GM23338 (cell line): ENCODE data around the gene CFAP251. TPM values are rescaled to one million over a fixed set of nuclear protein-coding genes. Genes with fewer than 3 reads are reported as not detected.

ENCODE experiments used
- ATAC-seq: fragments of 200-7000 bp; cut with Tn5 transposase; 3 replicates; pipeline ENCODE4 v1.9.1; 2020
- DNase-seq: peaks from one replicate; pipeline ENCODE4 v3.0.0-alpha.2; 2015; ENCODE audit warnings: low spot score
- H2AFZ ChIP-seq: fragments of 200-600 bp; sonication (generic); 2 replicates; pipeline ENCODE4 v1.8.0; 2016; ENCODE audit warnings: antibody characterized with exemption, mild to moderate bottlenecking, moderate library complexity
- H3F3A ChIP-seq: fragments of 200-600 bp; sonication (generic); replicated peaks from 2 replicates; pipeline ENCODE4 v1.8.0; 2017; ENCODE audit warnings: antibody characterized with exemption, mixed run types, low read depth
- H3K27ac ChIP-seq: fragments of 200-600 bp; sonication (generic); 2 replicates; pipeline ENCODE4 v1.6.1; 2016; ENCODE audit warnings: low read depth
- H3K27me3 ChIP-seq: fragments of 200-600 bp; sonication (generic); 2 replicates; pipeline ENCODE4 v1.8.0; 2016; ENCODE audit warnings: mild to moderate bottlenecking, mixed run types, moderate library complexity; ENCODE audit not compliant: insufficient read depth
- H3K36me3 ChIP-seq: fragments of 200-600 bp; sonication (generic); 2 replicates; pipeline ENCODE4 v1.8.0; 2016; ENCODE audit warnings: mild to moderate bottlenecking; ENCODE audit not compliant: insufficient read depth
- H3K4me1 ChIP-seq: fragments of 200-600 bp; sonication (generic); 2 replicates; pipeline ENCODE4 v1.8.0; 2016; ENCODE audit warnings: mild to moderate bottlenecking, moderate library complexity; ENCODE audit not compliant: insufficient read depth
- H3K4me2 ChIP-seq: fragments of 200-600 bp; sonication (generic); 2 replicates; pipeline ENCODE4 v1.7.1; 2017; ENCODE audit warnings: mixed run types
- H3K4me3 ChIP-seq: fragments of 200-600 bp; sonication (generic); 2 replicates; pipeline ENCODE4 v1.6.1; 2016; ENCODE audit warnings: mixed run types
- H3K79me2 ChIP-seq: fragments of 200-600 bp; sonication (generic); replicated peaks from 2 replicates; pipeline ENCODE4 v1.8.0; 2017; ENCODE audit warnings: mild to moderate bottlenecking; ENCODE audit not compliant: insufficient read depth
- H3K9me2 ChIP-seq: fragments of 200-600 bp; sonication (generic); 2 replicates; pipeline ENCODE4 v1.8.0; 2017; ENCODE audit not compliant: insufficient read depth
- H4K20me1 ChIP-seq: fragments of 200-600 bp; sonication (generic); replicated peaks from 2 replicates; pipeline ENCODE4 v1.8.0; 2017; ENCODE audit warnings: mild to moderate bottlenecking; ENCODE audit not compliant: insufficient read depth
- H3K27ac Mint-ChIP-seq: 2 replicates; pipeline ENCODE4 v1.8.0; 2020; ENCODE audit warnings: inconsistent platforms, mild to moderate bottlenecking, moderate library complexity, mixed read lengths
- H3K27me3 Mint-ChIP-seq: 3 replicates; pipeline ENCODE4 v1.8.0; 2022; ENCODE audit warnings: low read depth, mild to moderate bottlenecking, moderate library complexity, mixed read lengths, inconsistent platforms; ENCODE audit not compliant: insufficient read depth, poor library complexity
- H3K36me3 Mint-ChIP-seq: 3 replicates; pipeline ENCODE4 v1.8.0; 2021; ENCODE audit warnings: low read depth, mild to moderate bottlenecking, inconsistent platforms, moderate library complexity, mixed read lengths
- H3K4me1 Mint-ChIP-seq: 3 replicates; pipeline ENCODE4 v1.8.0; 2020; ENCODE audit warnings: mild to moderate bottlenecking, inconsistent platforms, mixed read lengths
- H3K4me3 Mint-ChIP-seq: 3 replicates; pipeline ENCODE4 v1.8.0; 2021; ENCODE audit warnings: moderate library complexity, mild to moderate bottlenecking, inconsistent platforms, mixed read lengths
- H3K9me3 Mint-ChIP-seq: 3 replicates; pipeline ENCODE4 v1.8.0; 2020; ENCODE audit warnings: moderate library complexity, mild to moderate bottlenecking, inconsistent platforms, mixed read lengths
- CREB1 ChIP-seq: fragments of 250-450 bp; sonication (Bioruptor Pico); IDR thresholded peaks from 2 replicates; pipeline ENCODE4 v1.5.0; 2020; ENCODE audit warnings: low read depth, mild to moderate bottlenecking, moderate library complexity
- EZH2 ChIP-seq: fragments of 200-600 bp; sonication (generic); IDR thresholded peaks from one replicate; pipeline ENCODE4 v1.8.0; 2017; ENCODE audit warnings: antibody characterized with exemption, mild to moderate bottlenecking, low read depth; ENCODE audit not compliant: unreplicated experiment
- EZH2phosphoT487 ChIP-seq: fragments of 200-600 bp; sonication (generic); IDR thresholded peaks from one replicate; pipeline ENCODE4 v1.8.1; 2018; ENCODE audit warnings: antibody characterized with exemption; ENCODE audit not compliant: unreplicated experiment
- JUNB ChIP-seq: IDR thresholded peaks from one replicate; pipeline ENCODE4 v1.6.1; 2016; ENCODE audit warnings: antibody characterized with exemption; ENCODE audit not compliant: unreplicated experiment
- NANOG ChIP-seq: IDR thresholded peaks from 2 replicates; pipeline ENCODE4 v1.6.1; 2016; ENCODE audit warnings: antibody characterized with exemption, borderline replicate concordance
- POLR2AphosphoS5 ChIP-seq: IDR thresholded peaks from 2 replicates; pipeline ENCODE4 v1.6.1; 2016; ENCODE audit warnings: antibody characterized with exemption, low read depth
- STAT1 ChIP-seq: IDR thresholded peaks from one replicate; pipeline ENCODE4 v1.6.1; 2016; ENCODE audit warnings: antibody characterized with exemption; ENCODE audit not compliant: unreplicated experiment
- ZNF114 ChIP-seq: fragments of 250-450 bp; sonication (Bioruptor Pico); IDR thresholded peaks from 2 replicates; pipeline ENCODE4 v1.5.0; 2020; ENCODE audit warnings: mild to moderate bottlenecking, moderate library complexity
- ZNF331 ChIP-seq: fragments of 250-450 bp; sonication (Bioruptor Pico); IDR thresholded peaks from 2 replicates; pipeline ENCODE4 v1.5.0; 2020; ENCODE audit warnings: low read depth, mild to moderate bottlenecking, moderate library complexity
- polyA plus RNA-seq: library from polyadenylated mRNA; unstranded; fragments of >200 nt; fragmentation: Nextera tagmentation; extraction: Ambion mirVana; gene quantifications from 2 replicates; pipeline ENCODE4 v1.2.1, GENCODE V29; 2016
- total RNA-seq: library from RNA; depleted of rRNA; stranded (reverse); fragments of >200 nt; shearing (Covaris generic); gene quantifications from 2 replicates; pipeline ENCODE4 v1.2.3, GENCODE V29; 2014
- TF ChIP-seq, protein P1 (sequence below), 2 experiments: fragments of 200-600 bp in 1 of 2; sonication (generic) in 1 of 2; conservative IDR thresholded peaks; 2 replicates each; pipeline versions ENCODE4 v1.5.1 to v1.6.1; 2016 to 2017; ENCODE audit warnings: antibody characterized with exemption in 2 of 2, low read depth in 2 of 2, mild to moderate bottlenecking in 2 of 2, moderate library complexity in 1 of 2
- TF ChIP-seq, protein P2 (sequence below): fragments of 250-450 bp; sonication (Bioruptor Pico); IDR thresholded peaks from 2 replicates; pipeline ENCODE4 v1.5.0; 2020; ENCODE audit warnings: mild to moderate bottlenecking, moderate library complexity

Gene CFAP251
- total and polyA plus RNA-seq, 2 experiments from 2014 or later = 1.4 to 2.5 TPM

DNA sequence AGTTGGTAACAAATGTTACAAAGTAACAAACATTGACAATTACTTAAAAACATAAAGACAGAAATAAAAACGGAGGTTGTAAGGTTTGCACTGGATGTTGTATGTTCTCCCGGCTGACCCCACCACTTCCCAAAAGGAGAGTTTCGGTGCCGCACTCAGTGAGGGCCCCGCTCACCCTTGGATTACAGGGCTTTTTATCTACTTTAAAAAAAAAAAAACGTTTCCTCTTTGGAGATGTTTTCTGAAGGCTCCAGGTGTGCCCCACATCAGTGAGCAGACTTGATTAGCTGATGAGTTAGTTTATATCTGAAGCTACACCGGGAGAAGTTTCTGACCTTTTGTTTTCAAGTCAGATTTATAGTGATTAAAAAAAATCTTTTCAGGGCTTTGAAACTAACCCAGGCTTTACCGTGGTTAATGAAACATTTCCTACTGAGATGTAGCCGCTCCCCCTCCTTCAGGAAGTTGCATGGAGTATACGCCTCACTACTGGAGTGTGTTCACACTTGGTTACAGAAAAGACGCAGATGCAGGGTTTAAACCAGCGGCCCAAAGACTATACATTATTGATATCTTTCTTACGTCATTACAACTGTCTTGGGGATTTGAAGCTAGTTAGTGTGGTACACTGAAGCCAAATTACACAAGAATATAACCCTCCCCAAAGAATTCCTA, 65.3 kb downstream of the CFAP251 start:
- H3K27ac ChIP-seq = no peak overlapping the region
- TF ChIP-seq NANOG (no peak), ZNF114 (no peak)
- Mint-ChIP-seq H3K4me1 (peaks cover 9% of the 10 kb centered on the region), H3K4me3 (no peak overlapping the region), H3K36me3 (no peaks in the 10 kb centered on the region), H3K9me3 (no peaks in the 10 kb centered on the region), H3K27ac (no peak overlapping the region), H3K27me3 (peaks cover 3% of the 10 kb centered on the region)
- DNase-seq (no peak), ATAC-seq (no peak)
- no peaks in the 10 kb centered on the region for H4K20me1 ChIP-seq
- no peaks in the 10 kb centered on the region for H3K4me1 ChIP-seq
- no peaks in the 10 kb centered on the region for H3F3A ChIP-seq
- H3K4me2 ChIP-seq = no peak overlapping the region
- H2AFZ ChIP-seq = peak overlapping the region; percentile 50
- no peaks in the 10 kb centered on the region for H3K36me3 ChIP-seq
- H3K27me3 ChIP-seq = no peaks in the 10 kb centered on the region
- no peak overlapping the region for H3K4me3 ChIP-seq
- no peaks in the 10 kb centered on the region for H3K79me2 ChIP-seq
- no peaks in the 10 kb centered on the region for H3K9me2 ChIP-seq

DNA sequence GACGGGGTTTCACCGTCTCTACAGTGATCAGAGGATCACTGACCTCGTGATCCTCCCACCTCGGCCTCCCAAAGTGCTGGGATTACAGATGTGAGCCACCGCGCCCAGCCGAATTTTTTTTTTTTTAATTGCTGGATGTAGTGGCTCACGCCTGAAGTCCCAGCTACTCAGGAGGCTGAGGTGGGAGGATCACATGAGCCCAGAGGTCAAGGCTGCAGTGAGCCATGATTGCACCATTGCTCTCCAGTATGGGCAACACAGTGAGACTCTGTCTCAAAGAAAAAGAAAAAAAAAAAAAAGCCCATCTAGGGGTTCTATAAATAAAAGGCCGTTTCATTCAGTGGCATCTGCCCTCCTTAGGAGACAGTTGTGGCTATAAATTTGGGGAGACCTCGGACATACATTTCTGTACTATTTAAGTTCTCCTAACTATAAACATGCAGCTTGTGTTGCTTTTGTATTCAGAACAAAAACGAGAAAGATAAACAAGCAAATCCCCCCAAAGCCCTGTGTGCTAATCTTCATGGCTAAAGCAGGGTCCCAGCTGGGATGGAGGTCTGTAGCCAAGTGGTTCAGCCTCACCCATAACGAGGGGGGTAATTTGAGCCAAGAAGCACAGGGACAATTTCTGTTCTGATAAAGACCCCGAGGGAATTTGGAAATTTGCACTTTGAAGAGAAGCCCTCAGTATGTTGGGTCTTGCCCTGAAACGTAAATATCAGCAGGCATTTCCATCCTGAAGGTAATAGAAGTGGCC, 68.3 kb downstream of the CFAP251 start:
- Histone ChIP-seq H3K79me2 (no peaks in the 10 kb centered on the region), H4K20me1 (no peaks in the 10 kb centered on the region), H3F3A (no peaks in the 10 kb centered on the region), H3K4me1 (no peaks in the 10 kb centered on the region), H3K9me2 (no peaks in the 10 kb centered on the region), H3K27ac (no peak overlapping the region), H3K36me3 (no peaks in the 10 kb centered on the region), H3K27me3 (no peaks in the 10 kb centered on the region), H3K4me2 (no peak overlapping the region), H2AFZ (no peak overlapping the region), H3K4me3 (no peak overlapping the region)
- Mint-ChIP-seq H3K4me3 (no peak overlapping the region), H3K36me3 (no peaks in the 10 kb centered on the region), H3K27me3 (peaks cover 3% of the 10 kb centered on the region), H3K9me3 (no peaks in the 10 kb centered on the region), H3K4me1 (no peaks in the 10 kb centered on the region), H3K27ac (no peak overlapping the region)
- ATAC-seq (no peak), DNase-seq (no peak)
- TF ChIP-seq, protein P1, sequence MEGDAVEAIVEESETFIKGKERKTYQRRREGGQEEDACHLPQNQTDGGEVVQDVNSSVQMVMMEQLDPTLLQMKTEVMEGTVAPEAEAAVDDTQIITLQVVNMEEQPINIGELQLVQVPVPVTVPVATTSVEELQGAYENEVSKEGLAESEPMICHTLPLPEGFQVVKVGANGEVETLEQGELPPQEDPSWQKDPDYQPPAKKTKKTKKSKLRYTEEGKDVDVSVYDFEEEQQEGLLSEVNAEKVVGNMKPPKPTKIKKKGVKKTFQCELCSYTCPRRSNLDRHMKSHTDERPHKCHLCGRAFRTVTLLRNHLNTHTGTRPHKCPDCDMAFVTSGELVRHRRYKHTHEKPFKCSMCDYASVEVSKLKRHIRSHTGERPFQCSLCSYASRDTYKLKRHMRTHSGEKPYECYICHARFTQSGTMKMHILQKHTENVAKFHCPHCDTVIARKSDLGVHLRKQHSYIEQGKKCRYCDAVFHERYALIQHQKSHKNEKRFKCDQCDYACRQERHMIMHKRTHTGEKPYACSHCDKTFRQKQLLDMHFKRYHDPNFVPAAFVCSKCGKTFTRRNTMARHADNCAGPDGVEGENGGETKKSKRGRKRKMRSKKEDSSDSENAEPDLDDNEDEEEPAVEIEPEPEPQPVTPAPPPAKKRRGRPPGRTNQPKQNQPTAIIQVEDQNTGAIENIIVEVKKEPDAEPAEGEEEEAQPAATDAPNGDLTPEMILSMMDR (conservative IDR thresholded peaks at IDR 0.05; ENCODE audit: low read depth in 2 of 2) = no peak
- no peak for TF ChIP-seq STAT1
- TF ChIP-seq ZNF331 (CRISPR knock-in tag) = no peak
- TF ChIP-seq, protein P2, sequence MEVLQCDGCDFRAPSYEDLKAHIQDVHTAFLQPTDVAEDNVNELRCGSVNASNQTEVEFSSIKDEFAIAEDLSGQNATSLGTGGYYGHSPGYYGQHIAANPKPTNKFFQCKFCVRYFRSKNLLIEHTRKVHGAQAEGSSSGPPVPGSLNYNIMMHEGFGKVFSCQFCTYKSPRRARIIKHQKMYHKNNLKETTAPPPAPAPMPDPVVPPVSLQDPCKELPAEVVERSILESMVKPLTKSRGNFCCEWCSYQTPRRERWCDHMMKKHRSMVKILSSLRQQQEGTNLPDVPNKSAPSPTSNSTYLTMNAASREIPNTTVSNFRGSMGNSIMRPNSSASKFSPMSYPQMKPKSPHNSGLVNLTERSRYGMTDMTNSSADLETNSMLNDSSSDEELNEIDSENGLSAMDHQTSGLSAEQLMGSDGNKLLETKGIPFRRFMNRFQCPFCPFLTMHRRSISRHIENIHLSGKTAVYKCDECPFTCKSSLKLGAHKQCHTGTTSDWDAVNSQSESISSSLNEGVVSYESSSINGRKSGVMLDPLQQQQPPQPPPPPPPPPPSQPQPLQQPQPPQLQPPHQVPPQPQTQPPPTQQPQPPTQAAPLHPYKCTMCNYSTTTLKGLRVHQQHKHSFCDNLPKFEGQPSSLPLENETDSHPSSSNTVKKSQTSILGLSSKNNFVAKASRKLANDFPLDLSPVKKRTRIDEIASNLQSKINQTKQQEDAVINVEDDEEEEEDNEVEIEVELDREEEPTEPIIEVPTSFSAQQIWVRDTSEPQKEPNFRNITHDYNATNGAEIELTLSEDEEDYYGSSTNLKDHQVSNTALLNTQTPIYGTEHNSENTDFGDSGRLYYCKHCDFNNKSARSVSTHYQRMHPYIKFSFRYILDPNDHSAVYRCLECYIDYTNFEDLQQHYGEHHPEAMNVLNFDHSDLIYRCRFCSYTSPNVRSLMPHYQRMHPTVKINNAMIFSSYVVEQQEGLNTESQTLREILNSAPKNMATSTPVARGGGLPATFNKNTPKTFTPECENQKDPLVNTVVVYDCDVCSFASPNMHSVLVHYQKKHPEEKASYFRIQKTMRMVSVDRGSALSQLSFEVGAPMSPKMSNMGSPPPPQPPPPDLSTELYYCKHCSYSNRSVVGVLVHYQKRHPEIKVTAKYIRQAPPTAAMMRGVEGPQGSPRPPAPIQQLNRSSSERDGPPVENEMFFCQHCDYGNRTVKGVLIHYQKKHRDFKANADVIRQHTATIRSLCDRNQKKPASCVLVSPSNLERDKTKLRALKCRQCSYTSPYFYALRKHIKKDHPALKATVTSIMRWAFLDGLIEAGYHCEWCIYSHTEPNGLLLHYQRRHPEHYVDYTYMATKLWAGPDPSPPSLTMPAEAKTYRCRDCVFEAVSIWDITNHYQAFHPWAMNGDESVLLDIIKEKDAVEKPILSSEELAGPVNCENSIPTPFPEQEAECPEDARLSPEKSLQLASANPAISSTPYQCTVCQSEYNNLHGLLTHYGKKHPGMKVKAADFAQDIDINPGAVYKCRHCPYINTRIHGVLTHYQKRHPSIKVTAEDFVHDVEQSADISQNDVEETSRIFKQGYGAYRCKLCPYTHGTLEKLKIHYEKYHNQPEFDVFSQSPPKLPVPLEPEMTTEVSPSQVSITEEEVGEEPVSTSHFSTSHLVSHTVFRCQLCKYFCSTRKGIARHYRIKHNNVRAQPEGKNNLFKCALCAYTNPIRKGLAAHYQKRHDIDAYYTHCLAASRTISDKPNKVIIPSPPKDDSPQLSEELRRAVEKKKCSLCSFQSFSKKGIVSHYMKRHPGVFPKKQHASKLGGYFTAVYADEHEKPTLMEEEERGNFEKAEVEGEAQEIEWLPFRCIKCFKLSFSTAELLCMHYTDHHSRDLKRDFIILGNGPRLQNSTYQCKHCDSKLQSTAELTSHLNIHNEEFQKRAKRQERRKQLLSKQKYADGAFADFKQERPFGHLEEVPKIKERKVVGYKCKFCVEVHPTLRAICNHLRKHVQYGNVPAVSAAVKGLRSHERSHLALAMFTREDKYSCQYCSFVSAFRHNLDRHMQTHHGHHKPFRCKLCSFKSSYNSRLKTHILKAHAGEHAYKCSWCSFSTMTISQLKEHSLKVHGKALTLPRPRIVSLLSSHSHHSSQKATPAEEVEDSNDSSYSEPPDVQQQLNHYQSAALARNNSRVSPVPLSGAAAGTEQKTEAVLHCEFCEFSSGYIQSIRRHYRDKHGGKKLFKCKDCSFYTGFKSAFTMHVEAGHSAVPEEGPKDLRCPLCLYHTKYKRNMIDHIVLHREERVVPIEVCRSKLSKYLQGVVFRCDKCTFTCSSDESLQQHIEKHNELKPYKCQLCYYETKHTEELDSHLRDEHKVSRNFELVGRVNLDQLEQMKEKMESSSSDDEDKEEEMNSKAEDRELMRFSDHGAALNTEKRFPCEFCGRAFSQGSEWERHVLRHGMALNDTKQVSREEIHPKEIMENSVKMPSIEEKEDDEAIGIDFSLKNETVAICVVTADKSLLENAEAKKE (CRISPR knock-in tag) = no peak
- no peak for TF ChIP-seq POLR2AphosphoS5
- TF ChIP-seq JUNB = no peak
- no peak for TF ChIP-seq CREB1 (CRISPR knock-in tag)
- no peak for TF ChIP-seq EZH2
- TF ChIP-seq EZH2phosphoT487 = no peak
- TF ChIP-seq ZNF114 = no peak
- TF ChIP-seq NANOG = no peak
